T-helper 2 cell treated with Interferon-gamma antibody and Interleukin-4, amounts not matched to agents 5 μg/mL and 100 μg/mL, for 36 hours (primary cell): ENCODE measurements around the gene BUD23.
"Not testable (repeated sequence)": the region's sequence is repeated elsewhere in the genome, so short reads cannot be mapped to it uniquely, and the experiment has no call there.

ENCODE experiments used
- DNase-seq: peaks from one replicate; pipeline ENCODE4 v3.0.0; 2021; ENCODE audit warnings: low spot score
- H3K27ac Mint-ChIP-seq: one replicate; pipeline ENCODE4 v1.8.0; 2021; ENCODE audit warnings: mild to moderate bottlenecking, mixed read lengths
- H3K27me3 Mint-ChIP-seq: one replicate; pipeline ENCODE4 v1.8.0; 2021; ENCODE audit warnings: low read depth, mixed read lengths
- H3K36me3 Mint-ChIP-seq: one replicate; pipeline ENCODE4 v1.8.0; 2021; ENCODE audit warnings: low read depth, mixed read lengths
- H3K4me1 Mint-ChIP-seq: one replicate; pipeline ENCODE4 v1.8.0; 2021; ENCODE audit warnings: low read depth, mixed read lengths
- H3K4me3 Mint-ChIP-seq: one replicate; pipeline ENCODE4 v1.8.0; 2022; ENCODE audit warnings: mild to moderate bottlenecking, moderate library complexity, mixed read lengths
- H3K9me3 Mint-ChIP-seq: one replicate; pipeline ENCODE4 v1.8.0; 2021; ENCODE audit warnings: mixed read lengths

BUD23 gene

GRCh38 chr7:73652541-73652949 is 30.9 kb upstream of the BUD23 start:
- Mint-ChIP-seq H3K4me1 (peaks cover 5% of the 10 kb centered on the region), H3K9me3 (no peaks in the 10 kb centered on the region), H3K27me3 (peaks cover 33% of the 10 kb centered on the region), H3K27ac (no peak overlapping the region), H3K36me3 (no peaks in the 10 kb centered on the region), H3K4me3 (no peak overlapping the region)
- DNase-seq, result no peak

GRCh38 chr7:73655309-73655708 is 28.1 kb upstream of the BUD23 start:
- not testable (repeated sequence) for DNase-seq, H3K36me3 Mint-ChIP-seq, H3K9me3 Mint-ChIP-seq, H3K4me3 Mint-ChIP-seq, H3K4me1 Mint-ChIP-seq, H3K27ac Mint-ChIP-seq
- peaks cover 13% of the 10 kb centered on the region for H3K27me3 Mint-ChIP-seq

- peaks cover 7% of the 10 kb centered on the region for H3K9me3 Mint-ChIP-seq
- peaks cover 2% of the 10 kb centered on the region for H3K4me1 Mint-ChIP-seq
- H3K27ac Mint-ChIP-seq, result no peak overlapping the region
- peaks cover 17% of the 10 kb centered on the region for H3K27me3 Mint-ChIP-seq
- peaks cover 2% of the 10 kb centered on the region for H3K36me3 Mint-ChIP-seq
- H3K4me3 Mint-ChIP-seq, result no peak overlapping the region
- DNase-seq, result no peak
These were observed 23.4 kb upstream of the BUD23 start for GRCh38 chr7:73659983-73660382.

GRCh38 chr7:73660594-73660993 is 22.8 kb upstream of the BUD23 start:
- H3K9me3 Mint-ChIP-seq, DNase-seq, H3K4me1 Mint-ChIP-seq, H3K36me3 Mint-ChIP-seq, H3K27ac Mint-ChIP-seq, H3K4me3 Mint-ChIP-seq: not testable (repeated sequence)
- H3K27me3 Mint-ChIP-seq, result peaks cover 19% of the 10 kb centered on the region

GRCh38 chr7:73663033-73663432 is 20.4 kb upstream of the BUD23 start:
- peaks cover 29% of the 10 kb centered on the region for H3K27me3 Mint-ChIP-seq
- H3K4me3 Mint-ChIP-seq, result no peak overlapping the region
- H3K36me3 Mint-ChIP-seq, result peaks cover 2% of the 10 kb centered on the region
- no peak for DNase-seq
- peaks cover 3% of the 10 kb centered on the region for H3K4me1 Mint-ChIP-seq
- H3K9me3 Mint-ChIP-seq, result peaks cover 7% of the 10 kb centered on the region
- H3K27ac Mint-ChIP-seq, result no peak overlapping the region

GRCh38 chr7:73667344-73668102 is 15.9 kb upstream of the BUD23 start, which contains the start of gene VPS37D:
TSS of gene VPS37D (plus strand) at chr7:73667831. CDS start at chr7:73667959, 128 bp downstream.
- DNase-seq, result peak; percentile 91
- peaks cover 7% of the 10 kb centered on the region for H3K9me3 Mint-ChIP-seq
- peaks cover 51% of the 10 kb centered on the region for H3K27me3 Mint-ChIP-seq
- H3K4me1 Mint-ChIP-seq, result peaks cover 6% of the 10 kb centered on the region
- H3K36me3 Mint-ChIP-seq, result peaks cover 2% of the 10 kb centered on the region
- peak within 1 kb of the TSS; percentile 55 for H3K27ac Mint-ChIP-seq
- peak within 1 kb of the TSS; percentile 82 for H3K4me3 Mint-ChIP-seq

- Mint-ChIP-seq H3K9me3 (peaks cover 2% of the 10 kb centered on the region), H3K36me3 (peaks cover under 1% of the 10 kb centered on the region), H3K27me3 (peaks cover 47% of the 10 kb centered on the region), H3K4me3 (peak overlapping the region; percentile 61), H3K4me1 (peaks cover 6% of the 10 kb centered on the region), H3K27ac (peak overlapping the region; percentile 55)
- DNase-seq, result no peak
These were observed 15.1 kb upstream of the BUD23 start for GRCh38 chr7:73668103-73668885.

GRCh38 chr7:73668886-73669230 is 14.5 kb upstream of the BUD23 start:
- H3K9me3 Mint-ChIP-seq, result no peaks in the 10 kb centered on the region
- peaks cover 6% of the 10 kb centered on the region for H3K4me1 Mint-ChIP-seq
- H3K27ac Mint-ChIP-seq, result no peak overlapping the region

GRCh38 chr7:73669288-73669701 is 14.1 kb upstream of the BUD23 start:
- Mint-ChIP-seq H3K4me1 (peaks cover 4% of the 10 kb centered on the region), H3K9me3 (no peaks in the 10 kb centered on the region), H3K4me3 (no peak overlapping the region), H3K27ac (no peak overlapping the region), H3K36me3 (no peaks in the 10 kb centered on the region), H3K27me3 (peaks cover 43% of the 10 kb centered on the region)
- no peak for DNase-seq

More at GRCh38 chr7:73668886-73669230, 14.5 kb upstream of the BUD23 start:
- peak overlapping the region; percentile 61 for H3K4me3 Mint-ChIP-seq
- H3K27me3 Mint-ChIP-seq, result peaks cover 46% of the 10 kb centered on the region
- H3K36me3 Mint-ChIP-seq, result no peaks in the 10 kb centered on the region
- no peak for DNase-seq

GRCh38 chr7:73669858-73670385 is 13.5 kb upstream of the BUD23 start:
- peaks cover 4% of the 10 kb centered on the region for H3K4me1 Mint-ChIP-seq
- H3K27ac Mint-ChIP-seq, result no peak overlapping the region
- DNase-seq, result no peak
- H3K9me3 Mint-ChIP-seq, result no peaks in the 10 kb centered on the region
- H3K36me3 Mint-ChIP-seq, result no peaks in the 10 kb centered on the region
- peaks cover 39% of the 10 kb centered on the region for H3K27me3 Mint-ChIP-seq
- H3K4me3 Mint-ChIP-seq, result no peak overlapping the region

GRCh38 chr7:73671322-73671661 is 12.1 kb upstream of the BUD23 start:
- H3K9me3 Mint-ChIP-seq, result no peaks in the 10 kb centered on the region
- no peak overlapping the region for H3K4me3 Mint-ChIP-seq
- H3K36me3 Mint-ChIP-seq, result no peaks in the 10 kb centered on the region
- peaks cover 30% of the 10 kb centered on the region for H3K27me3 Mint-ChIP-seq
- H3K4me1 Mint-ChIP-seq, result peaks cover 3% of the 10 kb centered on the region
- no peak for DNase-seq
- H3K27ac Mint-ChIP-seq, result no peak overlapping the region

- Mint-ChIP-seq H3K4me1 (peaks cover 3% of the 10 kb centered on the region), H3K36me3 (no peaks in the 10 kb centered on the region), H3K27ac (no peak overlapping the region), H3K27me3 (peaks cover 29% of the 10 kb centered on the region), H3K4me3 (no peak overlapping the region), H3K9me3 (no peaks in the 10 kb centered on the region)
- no peak for DNase-seq
These were observed 11.4 kb upstream of the BUD23 start for GRCh38 chr7:73671857-73672445.

GRCh38 chr7:73674468-73675124 is 8.8 kb upstream of the BUD23 start:
- Mint-ChIP-seq H3K4me1 (no peaks in the 10 kb centered on the region), H3K36me3 (peaks cover 14% of the 10 kb centered on the region), H3K27me3 (peaks cover 16% of the 10 kb centered on the region), H3K27ac (no peak overlapping the region), H3K4me3 (no peak overlapping the region), H3K9me3 (no peaks in the 10 kb centered on the region)
- DNase-seq, result no peak
